Upper lobe of left lung (tissue), 4 donors: ENCODE data around the gene KRT80.

Experiments used
- CTCF ChIP-seq, 6 experiments: fragments of 450-650 bp in 4 of 6; fragments of 200-600 bp in 2 of 6; sonication (generic) in 2 of 6; IDR thresholded peaks; one replicate each; pipeline ENCODE4 v1.5.1; 2016 to 2019; ENCODE audit warnings: antibody characterized with exemption in 6 of 6
- POLR2A ChIP-seq, 4 donors: fragments of 450-650 bp; IDR thresholded peaks; one replicate each; pipeline ENCODE4 v1.5.1; 2016 to 2017; ENCODE audit warnings: antibody characterized with exemption in 4 of 4, mild to moderate bottlenecking in 2 of 4
- POLR2AphosphoS5 ChIP-seq, 2 donors: sonication (generic); formaldehyde crosslinking; IDR thresholded peaks; one replicate each; pipeline ENCODE4 v1.5.1; 2017; ENCODE audit warnings: antibody characterized with exemption in 2 of 2

- no peak for TF ChIP-seq CTCF (IDR thresholded peaks at IDR 0.05)
- TF ChIP-seq POLR2A (IDR thresholded peaks at IDR 0.05) = no peak
- TF ChIP-seq POLR2AphosphoS5 (IDR thresholded peaks at IDR 0.05) = no peak
Observed at GRCh38 chr12:52141306-52141705, 50.5 kb downstream of the KRT80 start.
